A549 (cell line): ENCODE data around the gene ARF1.

Experiments
- CBX2 ChIP-seq: fragments of 200-600 bp; sonication (generic); IDR thresholded peaks from 2 replicates; pipeline ENCODE4 v1.6.1; 2016; ENCODE audit warnings: low read depth, mild to moderate bottlenecking, borderline replicate concordance
- CBX8 ChIP-seq: fragments of 200-600 bp; sonication (generic); IDR thresholded peaks from 2 replicates; pipeline ENCODE4 v1.6.1; 2016
- CTCF ChIP-seq: fragments of >200 bp; sonication (Bioruptor Twin); formaldehyde crosslinking; IDR thresholded peaks from 3 replicates; pipeline ENCODE4 v1.5.1; 2016
- EHMT2 ChIP-seq: fragments of 200-600 bp; sonication (generic); IDR thresholded peaks from 2 replicates; pipeline ENCODE4 v1.6.1; 2016; ENCODE audit warnings: antibody characterized with exemption, low read depth, mild to moderate bottlenecking, moderate library complexity
- EP300 ChIP-seq, 2 experiments: fragments of >200 bp; sonication (Bioruptor Twin); formaldehyde crosslinking; IDR thresholded peaks; 2 replicates in 1 of 2; 3 replicates in 1 of 2; pipeline ENCODE4 v1.6.1; 2016 to 2017
- FOXS1 ChIP-seq: fragments of 250-450 bp; sonication (Bioruptor Pico); IDR thresholded peaks from 2 replicates; pipeline ENCODE4 v1.5.0; 2020; ENCODE audit warnings: mild to moderate bottlenecking, moderate library complexity
- JUNB ChIP-seq: fragments of >200 bp; sonication (Bioruptor Twin); formaldehyde crosslinking; IDR thresholded peaks from 2 replicates; pipeline ENCODE4 v1.6.1; 2016
- MAX ChIP-seq: IDR thresholded peaks from 2 replicates; pipeline ENCODE4 v1.6.1; 2012
- POLR2A ChIP-seq: IDR thresholded peaks from 2 replicates; pipeline ENCODE4 v1.6.1; 2012; ENCODE audit warnings: mild to moderate bottlenecking, low read length
- RAD21 ChIP-seq, 2 experiments: fragments of >200 bp in 1 of 2; sonication (Bioruptor Twin) in 1 of 2; formaldehyde crosslinking in 1 of 2; IDR thresholded peaks in 1 of 2; conservative IDR thresholded peaks in 1 of 2; 2 replicates in 1 of 2; 3 replicates in 1 of 2; pipeline ENCODE4 v1.6.1; 2012 to 2018; ENCODE audit warnings: inconsistent platforms in 1 of 2
- RARB ChIP-seq: fragments of 250-450 bp; sonication (Bioruptor Pico); IDR thresholded peaks from 2 replicates; pipeline ENCODE4 v1.8.0; 2021; ENCODE audit warnings: mild to moderate bottlenecking, moderate library complexity
- SREBF2 ChIP-seq: fragments of 450-650 bp; IDR thresholded peaks from 2 replicates; pipeline ENCODE4 v1.6.1; 2014; ENCODE audit warnings: mild to moderate bottlenecking, moderate library complexity
- TF ChIP-seq, protein P1 (sequence below): fragments of 250-450 bp; sonication (Bioruptor Pico); IDR thresholded peaks from 2 replicates; pipeline ENCODE4 v1.5.0; 2020; ENCODE audit warnings: low read depth, mild to moderate bottlenecking, moderate library complexity

GRCh38 chr1:228089519-228090380 is 7.2 kb downstream of the ARF1 start:
- TF ChIP-seq RARB (CRISPR knock-in tag) (no peak), RAD21 (conservative IDR thresholded peaks at IDR 0.05 in 1 of 2, IDR thresholded peaks at IDR 0.05 in 1 of 2) (no peak), EP300 (IDR thresholded peaks at IDR 0.05) (no peak), JUNB (no peak), FOXS1 (CRISPR knock-in tag) (no peak), POLR2A (no peak), CTCF (no peak), CBX2 (no peak), MAX (no peak), EHMT2 (no peak), CBX8 (no peak), SREBF2 (no peak)
- TF ChIP-seq, protein P1, sequence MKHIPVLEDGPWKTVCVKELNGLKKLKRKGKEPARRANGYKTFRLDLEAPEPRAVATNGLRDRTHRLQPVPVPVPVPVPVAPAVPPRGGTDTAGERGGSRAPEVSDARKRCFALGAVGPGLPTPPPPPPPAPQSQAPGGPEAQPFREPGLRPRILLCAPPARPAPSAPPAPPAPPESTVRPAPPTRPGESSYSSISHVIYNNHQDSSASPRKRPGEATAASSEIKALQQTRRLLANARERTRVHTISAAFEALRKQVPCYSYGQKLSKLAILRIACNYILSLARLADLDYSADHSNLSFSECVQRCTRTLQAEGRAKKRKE (CRISPR knock-in tag): no peak
